COR-L47 (cell line): ENCODE measurements around the gene KIF18A.
"Not testable (repeated sequence)": the region's sequence is repeated elsewhere in the genome, so short reads cannot be mapped to it uniquely, and the experiment has no call there.

Source experiments
- DNase-seq: peaks from one replicate; lab custom pipeline; 2025; lab: John Stamatoyannopoulos, UW

Gene KIF18A

DNA sequence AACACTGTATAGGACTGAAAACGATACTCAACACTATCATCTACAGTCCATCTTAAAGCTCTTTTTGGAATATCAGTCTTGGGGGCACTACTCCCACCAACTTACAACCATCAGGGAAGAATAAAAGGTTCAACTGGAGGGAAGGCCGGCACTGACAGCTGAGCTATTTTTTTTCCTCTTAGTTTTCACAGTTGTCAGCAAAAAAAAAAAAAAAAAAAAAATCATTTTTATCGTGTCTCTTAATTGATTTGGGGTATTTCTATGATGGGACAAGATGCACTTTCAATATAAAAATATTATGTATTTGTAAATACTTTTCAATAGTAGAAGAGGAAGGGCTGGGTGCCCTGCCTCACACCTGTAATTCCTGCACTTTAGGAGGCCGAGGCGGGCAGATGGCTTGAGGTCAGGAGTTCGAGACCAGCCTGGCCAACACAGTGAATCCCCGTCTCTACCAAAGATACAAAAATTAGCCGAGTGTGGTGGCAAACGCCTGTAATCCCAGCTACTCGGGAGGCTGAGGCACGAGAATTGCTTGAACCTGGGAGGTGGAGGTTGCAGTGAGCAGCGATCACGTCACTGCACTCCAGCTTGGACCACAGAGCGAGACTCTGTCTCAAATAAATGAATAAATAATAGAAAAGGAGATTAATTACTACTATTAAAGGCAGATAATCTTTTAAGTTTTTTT lies 1.5 kb downstream of the KIF18A start:
- no peak for DNase-seq

DNA sequence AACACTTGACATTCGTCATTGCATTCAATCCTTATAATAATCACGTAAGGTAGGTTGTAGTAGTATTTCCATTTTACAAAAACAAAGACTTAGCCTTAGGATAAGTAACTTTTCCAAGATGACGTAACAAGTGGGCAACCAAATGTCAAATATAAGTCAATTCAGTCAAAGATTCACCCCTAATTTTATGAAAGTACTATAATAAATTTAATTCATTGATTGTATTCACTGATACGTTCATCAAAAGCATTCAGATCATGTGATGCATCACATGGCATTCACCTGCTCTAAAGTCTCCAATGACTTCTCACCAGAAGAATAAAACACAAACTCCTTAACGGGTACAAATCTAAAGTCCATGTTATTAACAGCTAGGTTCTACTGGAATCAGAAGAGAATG lies 2.1 kb downstream of the KIF18A start:
- DNase-seq: no peak

DNA sequence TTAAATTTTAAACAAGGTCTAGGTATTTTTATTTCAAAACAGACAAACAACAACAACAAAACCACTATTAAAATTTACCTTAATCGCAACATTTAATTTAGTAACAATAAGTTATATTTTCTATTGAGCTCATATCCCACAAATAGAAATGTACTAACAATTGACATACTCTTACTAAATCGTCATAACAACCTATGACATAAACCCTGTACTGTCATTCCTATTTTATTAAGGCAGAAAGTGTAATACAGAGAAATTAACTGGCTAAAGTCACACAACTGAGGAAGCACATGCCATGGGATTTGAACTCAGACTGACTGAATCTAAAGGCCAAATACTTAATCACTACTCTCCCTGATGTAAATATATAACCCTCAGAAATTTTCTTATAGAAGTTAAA lies 3.0 kb downstream of the KIF18A start:
- DNase-seq: no peak

DNA sequence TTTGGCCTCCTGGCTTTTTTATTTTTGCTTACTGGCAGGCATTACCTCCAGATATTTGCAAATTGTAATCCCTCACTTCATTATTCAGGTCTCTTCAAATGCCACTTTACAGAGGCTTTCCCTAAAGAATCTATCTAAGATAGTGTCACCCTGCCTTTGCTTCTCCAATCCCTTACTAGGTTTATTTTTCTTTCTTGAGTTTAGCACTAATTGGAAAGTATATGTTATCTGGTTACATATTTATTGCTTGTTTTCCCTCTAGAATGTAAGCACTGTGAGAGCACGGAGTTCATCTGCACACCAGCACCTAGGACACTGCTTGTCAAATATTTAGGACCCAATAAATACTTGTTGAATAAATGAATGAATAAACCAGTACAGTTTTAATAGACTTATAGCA lies 3.5 kb downstream of the KIF18A start:
- no peak for DNase-seq

DNA sequence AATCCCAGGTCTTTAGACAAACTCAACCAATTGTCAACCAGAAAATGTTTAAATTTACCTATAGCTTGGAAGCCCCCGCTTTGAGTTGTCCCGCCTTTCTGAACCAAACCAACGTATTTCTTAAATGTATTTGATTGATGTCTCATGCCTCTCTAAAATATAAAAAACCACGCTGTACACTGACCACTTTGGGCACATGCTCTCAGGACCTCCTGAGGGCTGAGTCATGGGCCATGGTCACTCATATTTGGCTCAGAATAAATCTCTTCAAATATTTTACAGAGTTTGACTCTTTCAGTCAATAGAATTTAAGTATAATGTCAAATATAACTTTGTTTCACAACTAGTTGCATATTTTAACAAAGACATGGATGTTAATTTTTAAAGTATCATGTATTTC lies 5.7 kb downstream of the KIF18A start:
- DNase-seq: not testable (repeated sequence)

DNA sequence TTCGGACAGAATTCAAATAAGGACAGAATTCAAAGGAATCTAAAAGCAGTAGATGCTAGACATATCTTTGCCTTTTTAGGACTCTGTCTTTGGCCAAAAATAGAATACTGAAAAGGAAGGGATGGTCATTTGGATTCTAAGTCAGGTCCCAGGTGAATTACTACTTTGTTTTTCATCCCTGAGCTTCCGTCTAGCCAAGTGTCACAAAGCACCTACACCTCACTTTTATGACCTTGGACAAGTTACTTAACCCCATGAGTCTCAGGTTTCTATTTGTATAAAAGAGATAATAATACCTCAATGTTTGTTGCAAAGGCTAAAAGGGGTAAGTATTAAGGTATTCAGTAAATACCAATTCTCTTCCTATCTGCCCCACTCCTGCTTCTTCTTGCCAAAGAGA lies 7.3 kb downstream of the KIF18A start:
- DNase-seq: no peak

DNA sequence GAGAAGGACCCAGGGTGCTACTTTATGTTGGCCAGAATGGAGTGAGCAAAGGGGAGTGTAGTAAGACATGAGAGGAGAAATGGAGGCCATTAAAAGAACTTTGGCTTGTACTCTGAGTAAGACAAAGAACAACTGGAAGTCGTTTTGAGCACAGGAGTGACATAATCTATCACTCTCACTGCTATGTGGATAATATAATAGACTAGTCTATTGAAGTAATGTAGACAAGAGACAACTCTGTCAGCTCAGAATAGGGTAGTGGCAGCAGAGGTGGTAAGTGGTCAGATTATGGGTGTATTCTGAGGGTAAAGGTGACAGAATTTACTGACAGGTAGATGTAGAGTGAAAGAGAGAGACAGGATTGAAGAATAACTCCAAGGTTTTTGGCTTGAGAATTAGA lies 8.2 kb downstream of the KIF18A start:
- no peak for DNase-seq

DNA sequence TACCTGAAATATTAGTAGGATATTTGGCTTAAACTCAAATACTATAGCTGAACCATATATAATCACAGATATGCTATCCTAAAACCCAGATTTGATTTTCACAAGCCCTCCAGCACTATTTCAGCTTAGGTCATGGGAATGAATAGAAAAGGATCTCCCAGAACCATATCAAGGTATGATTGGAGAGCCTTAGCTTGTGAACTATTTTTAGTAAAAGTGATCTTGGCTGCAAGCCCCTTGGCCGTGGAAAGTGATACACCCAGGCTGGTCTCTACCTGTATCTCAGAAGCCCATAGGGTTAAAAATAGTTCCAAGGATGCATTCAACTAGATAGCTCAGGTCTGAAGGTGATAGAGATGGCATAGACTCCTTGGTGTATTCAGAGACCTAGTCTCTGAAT lies 9.7 kb downstream of the KIF18A start:
- DNase-seq: no peak

DNA sequence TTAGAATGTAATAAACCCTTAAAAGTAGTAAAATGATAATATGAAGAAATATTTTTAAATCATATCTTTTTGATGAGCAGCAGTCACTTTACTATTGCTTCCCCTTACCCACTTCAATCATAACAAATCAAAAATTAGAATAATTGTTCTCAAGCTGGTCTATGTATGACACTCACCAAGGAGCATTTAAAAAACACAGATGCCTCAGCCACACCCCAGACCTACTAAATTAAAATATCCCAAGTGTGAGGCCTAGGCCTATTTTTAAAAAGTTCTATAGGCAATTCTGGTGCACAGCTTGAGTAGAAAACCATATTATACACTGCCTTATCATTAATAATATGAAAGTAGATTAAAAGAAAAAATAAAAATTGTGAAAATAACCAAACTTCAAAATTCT lies 15.2 kb downstream of the KIF18A start:
- DNase-seq: no peak

DNA sequence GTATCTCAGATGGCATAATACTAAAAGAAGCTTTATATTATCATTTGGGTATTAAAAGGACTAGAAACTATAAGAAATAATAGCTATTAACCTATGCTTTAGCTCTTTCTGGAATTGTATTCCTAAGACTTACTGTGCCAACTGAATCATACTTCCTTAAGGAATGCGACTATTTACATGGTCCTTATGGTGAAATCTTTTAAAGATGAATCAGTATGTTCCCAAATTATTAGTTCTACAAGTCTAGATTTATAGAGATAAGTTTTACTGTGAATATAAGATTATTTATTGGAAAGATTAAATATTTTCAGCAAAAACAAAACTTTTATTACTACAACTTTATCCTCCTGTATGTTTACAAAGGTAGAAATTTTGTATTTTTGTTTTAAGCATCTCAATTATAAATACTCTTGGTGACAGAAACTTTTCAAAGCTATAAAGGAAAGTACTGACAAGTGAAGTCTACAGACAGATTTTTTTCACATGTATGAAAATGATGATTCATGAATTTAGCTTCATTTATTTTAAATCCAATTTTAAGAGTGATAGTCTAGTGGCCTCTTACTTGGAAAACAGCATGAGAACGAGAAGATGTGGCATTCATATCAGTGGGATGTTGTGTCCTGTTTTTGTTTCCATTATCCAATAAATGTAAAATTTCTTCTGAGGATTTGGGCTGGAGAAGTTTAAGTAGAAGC lies 17.8 kb downstream of the KIF18A start:
- no peak for DNase-seq

DNA sequence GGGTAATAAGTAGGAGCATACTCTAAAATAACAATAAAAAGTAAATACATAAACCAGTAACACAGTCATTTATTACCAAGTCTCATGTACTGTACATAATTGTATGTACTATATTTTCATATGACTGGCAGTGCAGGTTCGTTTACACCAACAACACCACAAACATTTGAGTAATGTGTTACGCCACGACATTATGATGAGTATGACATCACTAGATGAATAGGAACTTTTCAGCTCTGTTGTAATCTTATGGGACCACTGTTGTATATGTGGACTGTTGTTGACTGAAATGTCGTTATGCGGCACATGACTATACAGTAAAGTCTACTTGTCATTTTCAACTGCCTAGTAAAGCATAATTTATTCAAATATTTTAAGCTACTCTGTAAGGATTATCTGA lies 18.6 kb downstream of the KIF18A start:
- no peak for DNase-seq

DNA sequence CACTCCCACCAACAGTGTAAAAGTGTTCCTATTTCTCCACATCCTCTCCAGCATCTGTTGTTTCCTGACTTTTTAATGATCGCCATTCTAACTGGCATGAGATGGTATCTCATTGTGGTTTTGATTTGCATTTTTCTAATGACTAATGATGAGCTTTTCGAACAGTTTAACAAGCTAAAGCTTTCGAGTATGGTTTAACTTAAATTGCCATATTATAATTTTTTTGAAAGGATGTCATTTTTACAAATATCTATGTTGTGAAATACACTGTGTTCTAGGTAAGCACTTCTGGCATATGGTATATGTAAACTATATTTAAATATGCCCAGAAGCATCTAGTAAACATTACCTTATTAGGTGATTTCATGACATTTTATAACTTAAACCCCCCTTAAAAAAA lies 20.3 kb downstream of the KIF18A start:
- DNase-seq: not testable (repeated sequence)

DNA sequence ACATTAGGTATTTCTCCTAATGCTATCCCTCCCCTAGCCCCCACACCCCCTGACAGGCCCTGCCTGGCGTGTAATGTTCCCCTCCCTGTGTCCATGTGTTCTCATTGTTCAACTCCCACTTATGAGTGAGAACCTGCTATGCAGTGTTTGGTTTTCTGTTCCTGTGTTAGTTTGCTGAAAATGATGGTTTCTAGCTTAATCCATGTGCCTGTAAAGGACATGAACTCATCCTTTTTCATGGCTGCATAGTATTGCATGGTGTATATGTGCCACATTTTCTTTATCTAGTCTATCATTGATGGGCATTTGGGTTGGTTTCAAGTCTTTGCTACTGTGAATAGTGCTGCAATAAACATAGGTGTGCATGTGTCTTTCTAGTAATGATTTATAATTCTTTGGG lies 20.8 kb downstream of the KIF18A start:
- not testable (repeated sequence) for DNase-seq

DNA sequence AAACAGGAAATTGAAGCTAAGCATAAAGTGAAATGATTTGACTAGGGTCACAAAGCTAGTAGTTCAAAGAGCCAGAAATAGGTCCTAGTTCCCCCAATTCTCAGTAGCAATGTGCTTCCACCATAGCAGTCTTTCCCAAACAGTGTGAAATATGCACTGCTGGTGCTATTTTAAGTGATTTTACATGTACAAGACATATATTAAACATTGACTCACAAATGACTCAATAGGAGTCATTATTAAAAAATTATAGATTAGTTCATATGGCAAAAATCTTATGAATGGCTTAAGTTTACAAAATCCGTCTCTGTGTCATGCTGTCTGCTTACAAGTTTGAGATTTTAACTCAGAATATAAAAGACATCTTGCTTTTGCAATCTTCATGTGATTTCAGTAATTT lies 21.4 kb downstream of the KIF18A start:
- DNase-seq: no peak

DNA sequence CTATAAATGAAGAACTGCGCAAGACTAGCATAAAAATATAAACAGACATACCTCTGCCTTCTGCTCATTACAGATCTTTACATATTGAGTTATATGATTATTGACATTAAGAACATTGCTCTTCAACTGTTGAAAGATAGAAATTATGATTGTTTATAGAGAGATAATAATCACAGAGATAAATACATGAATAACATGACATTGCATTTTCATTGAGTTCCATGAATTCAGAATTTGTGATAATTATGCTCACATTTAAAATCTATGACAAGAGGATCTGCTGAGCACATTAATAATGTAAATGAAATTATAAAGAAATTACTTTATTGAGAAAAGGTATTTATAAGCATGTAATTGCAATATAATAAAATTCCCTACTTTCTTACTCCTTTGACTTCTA lies 24.8 kb downstream of the KIF18A start:
- no peak for DNase-seq

DNA sequence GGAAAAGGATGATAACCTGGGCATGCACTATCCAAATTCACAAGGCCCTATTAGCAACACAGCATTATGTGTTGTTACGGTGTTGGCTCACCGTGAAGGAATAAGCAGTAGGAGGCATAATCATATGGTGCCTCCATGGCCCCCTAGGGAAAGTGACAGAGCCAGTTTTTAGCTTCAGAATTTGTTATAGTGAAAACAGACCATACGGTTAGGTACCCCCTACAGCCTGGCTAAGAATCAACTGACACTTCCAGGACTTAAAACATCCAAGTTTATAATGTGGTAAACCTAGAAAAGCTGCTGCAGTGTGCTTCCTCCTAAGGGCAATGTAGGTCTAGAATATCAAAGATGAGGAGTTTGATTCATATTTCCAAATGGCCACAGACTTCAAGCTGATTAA lies 30.4 kb downstream of the KIF18A start:
- no peak for DNase-seq

DNA sequence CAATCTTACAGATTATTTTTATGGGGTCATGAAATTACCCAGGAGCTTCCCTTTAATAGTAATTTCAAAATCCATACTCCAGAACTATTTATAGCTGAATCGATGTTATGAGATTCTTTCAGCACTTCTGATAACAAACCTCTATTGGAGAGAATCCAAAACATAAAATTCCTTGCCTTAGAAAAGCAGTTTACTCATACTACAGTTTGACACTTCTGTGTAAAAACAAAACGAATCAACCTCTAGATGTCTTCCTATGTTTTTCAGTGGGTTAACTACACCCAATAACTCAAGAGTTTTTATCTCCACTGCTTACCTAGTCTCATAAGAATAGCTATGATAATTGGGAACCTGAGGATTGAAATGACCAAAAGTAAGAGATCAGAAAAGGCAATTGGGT lies 35.6 kb downstream of the KIF18A start:
- no peak for DNase-seq

DNA sequence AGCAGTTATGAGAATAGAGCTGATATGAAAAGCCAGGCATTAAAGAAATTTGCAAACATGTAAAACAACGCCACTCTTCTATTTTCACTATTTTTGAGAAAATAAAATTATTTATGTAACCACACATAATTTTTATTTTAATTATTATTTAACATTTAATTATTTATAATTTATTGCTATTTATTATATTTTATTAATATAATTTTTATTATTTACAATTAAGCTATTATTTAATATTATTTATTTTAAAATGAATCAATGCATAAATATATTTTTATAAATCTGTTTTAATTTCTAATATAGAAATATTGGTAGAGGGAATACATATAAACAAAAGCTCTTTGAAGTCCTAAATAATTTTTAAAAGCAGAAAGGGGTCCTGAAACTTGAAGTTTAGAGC lies 36.7 kb downstream of the KIF18A start:
- DNase-seq: no peak

DNA sequence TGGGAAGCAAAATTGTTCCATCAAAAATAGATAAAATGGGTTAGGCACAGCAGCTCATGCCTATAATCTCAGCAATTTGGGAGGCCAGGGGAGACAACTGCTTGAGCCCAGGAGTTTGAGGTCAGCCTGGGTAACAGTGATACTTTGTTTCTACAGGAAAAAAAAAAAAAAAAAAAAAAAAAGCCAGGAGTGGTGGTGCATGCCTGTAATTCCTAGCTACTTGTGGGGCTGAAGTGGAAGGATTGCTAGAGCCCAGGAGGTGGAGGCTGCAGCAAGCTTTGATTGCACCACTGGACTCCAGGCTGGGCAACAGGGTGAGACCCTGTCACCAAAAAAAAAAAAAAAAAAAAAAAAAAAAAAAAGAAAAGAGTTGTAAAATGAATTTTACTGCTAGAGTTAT lies 49.6 kb downstream of the KIF18A start:
- no peak for DNase-seq

DNA sequence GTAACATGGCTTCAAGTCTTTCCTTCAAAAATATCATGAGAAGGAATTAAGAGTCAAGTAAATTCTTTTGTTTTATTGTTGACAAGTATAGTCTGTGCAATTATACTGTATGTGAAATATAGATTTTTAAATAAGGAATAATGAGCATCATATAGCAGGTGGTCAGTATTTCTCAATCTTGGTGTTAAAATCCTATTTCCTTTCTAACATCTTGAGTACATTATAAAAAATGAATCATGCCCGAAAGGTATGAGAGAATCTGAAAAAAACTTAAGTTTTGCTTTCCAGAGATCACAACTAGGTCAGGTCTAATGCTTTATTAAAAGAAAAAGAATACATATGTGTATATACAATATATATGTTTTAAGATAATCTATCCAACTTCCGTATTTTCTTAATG lies 53.1 kb downstream of the KIF18A start:
- no peak for DNase-seq

DNA sequence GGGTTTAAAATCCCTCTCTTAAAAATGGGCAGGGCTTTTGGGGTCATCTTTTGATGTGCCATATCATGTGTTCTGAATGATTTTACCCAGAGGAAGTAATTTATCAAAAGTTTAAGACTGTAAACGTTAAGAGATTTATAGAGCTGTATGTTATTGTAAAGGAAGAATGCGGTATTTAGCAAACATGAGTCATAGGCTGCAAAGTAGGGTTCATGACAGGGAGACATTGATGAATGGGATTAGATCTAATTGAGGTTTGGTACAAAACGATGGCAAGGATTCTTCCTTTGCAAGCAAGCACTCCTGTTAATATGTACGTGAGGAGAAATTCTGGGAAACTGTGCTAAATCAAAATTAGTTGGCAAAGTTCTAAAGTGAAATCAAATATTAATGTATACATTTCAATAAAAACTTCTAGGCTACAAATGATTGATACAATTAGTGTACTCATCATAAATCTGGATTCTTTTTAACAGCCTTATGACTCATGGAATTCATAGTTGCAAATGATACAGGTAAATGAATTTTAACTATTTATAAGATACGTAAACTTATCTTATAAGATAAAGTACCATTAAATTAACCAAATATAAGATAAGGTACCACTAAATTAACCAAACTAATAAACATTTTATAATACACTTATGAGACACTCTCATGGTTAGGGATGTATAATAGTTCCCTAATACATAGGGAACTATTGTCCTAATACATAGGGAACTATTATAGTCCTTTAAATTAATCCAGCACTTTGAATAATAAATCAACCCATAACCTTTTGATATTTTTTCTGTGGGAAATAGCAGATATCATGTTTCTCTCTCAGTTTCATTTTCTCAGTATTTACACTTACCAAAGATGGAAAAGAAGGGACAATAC lies 58.4 kb downstream of the KIF18A start:
- no peak for DNase-seq

DNA sequence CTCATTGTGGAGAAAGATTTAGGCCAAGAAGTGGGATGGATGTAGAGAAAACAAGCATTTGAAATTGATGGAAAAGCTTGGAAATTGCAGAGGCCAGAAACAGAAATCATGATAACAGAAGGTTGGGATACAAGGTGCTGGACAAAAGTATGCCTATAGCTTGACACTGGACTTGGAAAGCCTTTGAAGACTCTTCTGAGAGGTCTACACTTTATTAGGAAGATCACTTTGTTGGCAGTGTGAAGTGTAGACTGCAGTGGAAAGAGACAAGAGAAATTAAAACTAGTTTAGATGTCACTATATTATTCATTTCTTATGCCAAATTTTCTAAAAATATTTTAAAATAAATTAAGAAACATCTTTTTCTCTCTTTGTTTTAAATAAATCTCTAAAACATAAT lies 59.1 kb downstream of the KIF18A start:
- no peak for DNase-seq
